Ishikawa (cell line): ENCODE measurements around the gene CLTCL1.

Experiments
- CEBPB ChIP-seq: IDR thresholded peaks from 2 replicates; pipeline ENCODE4 v1.6.1; 2012
- EP300 ChIP-seq: IDR thresholded peaks from 2 replicates; pipeline ENCODE4 v1.6.1; 2012; ENCODE audit warnings: borderline replicate concordance
- RAD21 ChIP-seq: IDR thresholded peaks from 2 replicates; pipeline ENCODE4 v1.6.1; 2012; ENCODE audit warnings: low read depth
- REST ChIP-seq: IDR thresholded peaks from 2 replicates; pipeline ENCODE4 v1.6.1; 2012; ENCODE audit warnings: low read depth, mild to moderate bottlenecking
- YY1 ChIP-seq: IDR thresholded peaks from 2 replicates; pipeline ENCODE4 v1.6.1; 2012; ENCODE audit warnings: low read depth

- TF ChIP-seq EP300: no peak
- no peak for TF ChIP-seq RAD21
- TF ChIP-seq CEBPB: no peak
- TF ChIP-seq YY1: no peak
- TF ChIP-seq REST: no peak
Measured at GRCh38 chr22:19193879-19194278, 97.6 kb downstream of the CLTCL1 start.
